ENCODE results near the gene CDK1. TPM values are rescaled to one million over a fixed set of nuclear protein-coding genes. Genes with fewer than 3 reads are reported as not detected.

CDK1 gene
- total and polyA plus RNA-seq, 2 of the 8 experiments (the other 6 are each of a cell fraction or from before 2014, with no cell fraction given): 29.4 to 111 TPM

- no peaks in the 10 kb centered on the region for H3K36me3 ChIP-seq (ENCODE audit: control insufficient read depth in 2 of 4, insufficient read depth in 4 of 4, low read length in 3 of 4)
- no peak overlapping the region for H3K27ac ChIP-seq (ENCODE audit: low read depth, low read length)
- FAIRE-seq: peak; percentile 58
- TF ChIP-seq TEAD4 (IDR thresholded peaks at IDR 0.05; ENCODE audit: low read depth, low read length): no peak
- peak; percentile 16 for TF ChIP-seq EZH2 (IDR thresholded peaks at IDR 0.05; ENCODE audit: low read depth, low read length, severe bottlenecking)
- TF ChIP-seq RFX5 (IDR thresholded peaks at IDR 0.05; ENCODE audit: borderline replicate concordance, low read depth, low read length): no peak
- no peak for TF ChIP-seq NANOG (IDR thresholded peaks at IDR 0.05; ENCODE audit: insufficient read depth, low read depth, low read length, poor library complexity, severe bottlenecking)
- no peak for TF ChIP-seq SIX5 (IDR thresholded peaks at IDR 0.05; ENCODE audit: low read depth, low read length)
- peak; percentile 10 for TF ChIP-seq KDM4A (IDR thresholded peaks at IDR 0.05; ENCODE audit: low read depth, low read length, severe bottlenecking)
- TF ChIP-seq TAF1 (IDR thresholded peaks at IDR 0.05; ENCODE audit: low read depth, low read length): 0 out of 2 replicates have a peak, but pooled peaks have one; percentile 21
- TF ChIP-seq SIN3A (conservative IDR thresholded peaks at IDR 0.05 in 1 of 2, IDR thresholded peaks at IDR 0.05 in 1 of 2; ENCODE audit: low read depth in 1 of 2, low read length in 2 of 2): 0 out of 4 replicates have a peak, but pooled peaks of 1 of the 2 experiments have one; percentile 9
- peak; percentile 65 for TF ChIP-seq ASH2L (IDR thresholded peaks at IDR 0.05; ENCODE audit: low read length)
- peak overlapping the region; percentile 89 to 98 for H3K4me2 ChIP-seq (ENCODE audit: insufficient read depth in 1 of 2, low read depth in 2 of 2, low read length in 2 of 2)
- no peak overlapping the region for H3K23ac ChIP-seq (ENCODE audit: insufficient read length)
- no peak overlapping the region for H2AK5ac ChIP-seq (ENCODE audit: low read depth, low read length)
- ChIA-PET POLR2A (ENCODE audit: partially characterized antibody) (interaction anchor here (1.4 kb wide), 1 partner anchor 10 kb away, joined by 6 read pairs; no protein-coding TSS in a partner anchor), CTCF (ENCODE audit: partially characterized antibody) (no interaction called here)
- no peak overlapping the region for H2BK12ac ChIP-seq (ENCODE audit: low read depth, low read length)
- no peak overlapping the region for H3K4ac ChIP-seq (replicated peaks; ENCODE audit: insufficient read length, low read depth, low read length)
- H3K79me2 ChIP-seq (ENCODE audit: control insufficient read depth in 1 of 2, insufficient read depth in 2 of 2, low read length in 2 of 2): peaks cover 0 to 38% of the 10 kb centered on the region in 2 experiments; a peak in 2 of 4 replicates
- peak overlapping the region; percentile 77; the same call in 1 of the 2 replicates for H4K8ac ChIP-seq (ENCODE audit: extremely low read depth, insufficient read depth, low read length)
- no peak overlapping the region for H4K5ac ChIP-seq (ENCODE audit: insufficient read length, low read depth, low read length)
- H3K9me3 ChIP-seq (ENCODE audit: insufficient read depth in 2 of 2, low read depth in 1 of 2, low read length in 1 of 2): no peaks in the 10 kb centered on the region
- no peaks in the 10 kb centered on the region for H4K20me1 ChIP-seq (replicated peaks in 1 of 2; ENCODE audit: control insufficient read depth in 1 of 2, insufficient read depth in 2 of 2, low read length in 2 of 2)
- peaks cover 9% of the 10 kb centered on the region for H3K23me2 ChIP-seq (ENCODE audit: low read depth, low read length)
- 2% methylated on average over 20 of the region's 20 CpGs; no CpG with 5 or more reads in 1 of the 2 experiments for WGBS, 2 experiments (ENCODE audit: extremely low coverage in 1 of 2, insufficient coverage in 1 of 2, insufficient read length in 1 of 2, insufficient replicate concordance in 2 of 2, low coverage in 1 of 2, low lambda C conversion rate in 2 of 2, missing lambda C conversion rate in 1 of 2)
- no peak overlapping the region for H2BK15ac ChIP-seq (ENCODE audit: low read length)
- no peak overlapping the region for H2BK120ac ChIP-seq (replicated peaks; ENCODE audit: low read depth, low read length)
- peak overlapping the region; percentile 51; the same call in 1 of the 2 replicates for H3K18ac ChIP-seq (ENCODE audit: extremely low read depth, low read length)
- peak overlapping the region; percentile 73; the same call in 1 of the 2 replicates for H2AFZ ChIP-seq (ENCODE audit: low read length)
- H3K79me1 ChIP-seq (ENCODE audit: low read depth, low read length): no peaks in the 10 kb centered on the region
- no peak overlapping the region for H2BK20ac ChIP-seq (ENCODE audit: low read length)
- H3K4me1 ChIP-seq (replicated peaks in 1 of 4; ENCODE audit: control insufficient read depth in 3 of 4, insufficient read depth in 4 of 4, low read length in 3 of 4): peaks cover 2 to 13% (median 11%) of the 10 kb centered on the region in 4 experiments; a peak in 6 of 7 replicates
- H3K27me3 ChIP-seq (replicated peaks in 1 of 4; ENCODE audit: control insufficient read depth in 3 of 4, extremely low read depth in 1 of 4, insufficient read depth in 3 of 4, low read length in 3 of 4): no peaks in the 10 kb centered on the region
- H3K9ac ChIP-seq (replicated peaks in 1 of 4; ENCODE audit: extremely low read depth in 1 of 4, low read depth in 3 of 4, low read length in 3 of 4): peak overlapping the region; percentile 8 to 61 (median 50); a peak in 5 of 7 replicates
- H3K56ac ChIP-seq (replicated peaks; ENCODE audit: insufficient read length, low read depth, low read length): no peak overlapping the region
- no peak overlapping the region for H2BK5ac ChIP-seq (ENCODE audit: low read depth, low read length)
- H3K14ac ChIP-seq (ENCODE audit: insufficient read length): no peak overlapping the region
- H3K4me3 ChIP-seq (ENCODE audit: extremely low read depth in 1 of 4, insufficient read depth in 2 of 4, low read depth in 3 of 4, low read length in 4 of 4): peak overlapping the region; percentile 50 to 93 (median 67)
- H4K91ac ChIP-seq (replicated peaks; ENCODE audit: insufficient read length, low read length): peak overlapping the region; percentile 39
- peak in 1 of 2 experiments; percentile 54 for DNase-seq (ENCODE audit: low read depth in 1 of 2, low spot score in 2 of 2)
These were observed 46.0 kb upstream of the CDK1 start for GRCh38 chr10:60732198-60732806.

All from H1 (cell line).